Amygdala (tissue), 56 donors: Measurements from ENCODE around the gene LITAF.

Experiments used
- DNase-seq, 56 donors: peaks; one replicate each; lab custom pipeline; 2025; lab: John Stamatoyannopoulos, UW

Gene LITAF

GRCh38 chr16:11501632-11502031 is 85.1 kb downstream of the LITAF start:
- DNase-seq: no peak

DNA sequence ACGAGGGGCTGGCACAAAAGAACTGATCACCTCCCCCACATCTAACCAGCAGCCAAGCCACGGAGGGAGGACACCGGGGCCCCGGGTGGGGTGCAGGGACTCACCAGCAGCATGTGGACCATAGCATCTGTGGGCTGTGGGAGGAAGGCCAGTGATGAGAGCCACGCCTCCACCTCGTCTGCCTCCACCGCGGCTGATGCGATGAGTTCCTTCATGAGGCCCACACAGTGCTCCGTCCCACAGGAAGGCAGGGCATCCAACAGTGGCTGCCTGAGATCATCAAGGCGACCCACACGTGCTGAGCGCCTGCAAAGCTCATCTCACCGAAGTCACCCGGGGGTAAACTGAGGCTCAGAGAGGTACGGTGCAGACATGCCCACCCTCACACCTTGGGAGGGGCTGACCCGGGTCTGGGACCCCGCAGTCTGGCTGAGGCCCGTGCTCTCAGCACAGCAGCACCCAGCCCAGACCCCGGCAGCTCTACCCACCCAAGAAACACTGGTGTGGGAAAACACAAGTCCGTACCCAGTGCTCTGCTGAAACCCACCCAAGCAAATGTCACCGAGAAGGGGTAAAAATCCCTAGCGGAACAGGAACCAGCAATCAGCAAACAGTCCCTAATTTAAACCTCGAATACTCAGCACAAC is 85.9 kb downstream of the LITAF start:
- DNase-seq: peak in 1 of 56 donors; percentile 6

DNA sequence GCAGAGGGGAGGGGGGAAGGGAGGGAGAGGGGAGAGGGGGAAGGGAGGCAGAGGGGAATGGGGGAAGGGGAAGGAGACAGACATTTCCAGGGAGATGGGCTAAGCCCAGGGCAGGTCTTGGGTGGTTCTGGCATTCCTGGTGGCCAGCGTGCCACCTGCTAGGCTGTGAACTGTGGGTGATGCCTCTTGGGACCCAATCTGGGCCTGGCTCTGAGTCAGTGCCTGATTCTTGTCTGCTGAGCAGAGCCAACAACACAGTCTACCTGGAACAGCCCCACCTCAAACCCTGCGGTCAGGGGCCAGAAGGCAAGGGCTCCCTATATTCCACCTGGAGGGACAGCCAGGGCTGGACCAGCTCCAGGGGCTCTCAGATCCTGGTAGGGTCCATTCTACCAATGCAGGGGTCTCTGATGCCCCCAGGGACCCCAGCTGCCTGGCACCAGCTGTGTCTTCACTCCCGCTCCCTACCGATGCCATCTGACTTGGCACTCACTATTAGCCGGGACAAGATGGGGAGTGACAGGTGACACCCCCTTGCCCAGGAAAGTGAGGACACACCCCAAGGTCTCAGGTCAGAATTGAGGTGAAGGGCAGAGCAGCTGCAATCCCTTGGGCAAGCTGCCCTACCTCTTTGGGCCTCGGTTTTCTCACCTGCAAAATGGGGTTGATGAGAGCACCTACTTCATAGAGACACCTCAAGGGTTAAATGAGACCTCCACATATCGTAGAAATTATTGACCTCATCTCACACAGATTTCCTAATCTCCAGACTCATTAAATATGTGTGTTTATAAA is 87.2 kb downstream of the LITAF start:
- no peak for DNase-seq

DNA sequence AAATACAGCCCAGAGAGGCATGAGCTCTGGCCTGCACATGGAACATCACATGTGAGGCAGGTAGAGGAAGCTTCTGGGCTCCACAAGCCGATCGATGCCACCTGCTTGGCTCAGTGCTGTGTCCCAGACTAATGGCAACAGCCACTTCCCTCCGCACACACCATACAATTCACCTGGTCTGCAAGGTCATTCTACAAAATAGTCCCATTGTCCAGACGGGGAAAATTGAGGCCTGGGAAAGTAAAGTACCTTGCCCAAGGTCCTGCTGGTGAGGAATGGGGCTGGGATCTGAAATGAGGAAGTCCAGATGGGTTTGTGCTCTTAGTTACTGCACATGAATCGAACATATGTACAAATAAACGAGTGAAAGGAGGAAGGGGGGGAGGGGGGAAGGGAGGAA is 88.0 kb downstream of the LITAF start:
- DNase-seq: no peak

- no peak for DNase-seq
Measured at GRCh38 chr16:11497851-11498289, 88.8 kb downstream of the LITAF start.
